ENCODE results near the gene CDK5RAP2.

The CDK5RAP2 gene

DNA sequence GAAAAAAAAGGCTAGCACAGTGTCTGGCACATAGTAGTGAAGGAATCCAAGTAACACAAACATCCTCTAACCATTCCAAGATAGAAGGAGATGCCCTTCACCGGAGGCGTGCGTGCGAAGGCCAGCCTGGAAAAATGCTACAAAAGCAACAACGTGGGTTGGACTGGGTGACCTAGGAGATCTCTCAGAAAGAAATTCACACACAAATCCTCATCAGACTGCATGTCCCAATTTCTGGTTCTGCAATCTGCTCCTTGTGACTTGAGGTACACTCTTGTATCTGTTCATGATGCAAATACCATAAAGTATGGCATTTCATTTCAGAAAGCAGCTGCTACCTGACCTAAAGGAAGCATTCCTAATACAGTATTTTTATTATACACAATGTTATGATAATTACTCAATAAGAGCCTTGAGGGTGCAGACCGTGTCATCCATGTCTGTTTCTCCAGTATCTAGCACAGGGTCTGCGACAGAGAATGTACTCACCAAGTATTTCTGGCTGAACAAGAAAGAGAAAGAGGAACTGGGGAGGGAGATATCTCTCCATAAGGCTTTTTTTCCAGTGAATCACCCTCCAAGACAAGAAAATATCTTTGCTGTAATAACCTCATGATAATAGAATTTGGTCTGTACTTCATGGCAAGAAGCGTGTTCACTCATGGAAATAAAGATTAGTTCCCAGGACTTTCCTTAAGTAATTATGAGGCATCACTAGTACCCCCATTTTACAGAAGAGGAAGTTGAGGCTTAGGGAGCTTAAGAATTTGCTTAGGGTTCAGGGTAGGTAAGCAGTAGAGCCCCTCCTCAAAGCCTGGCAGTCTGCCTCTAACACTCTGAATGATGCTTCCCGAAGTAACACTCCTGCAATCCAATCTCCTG, 138.3 kb downstream of the CDK5RAP2 start:
- no peak overlapping the region for H3K27ac ChIP-seq
- no peak for TF ChIP-seq ZFX (IDR thresholded peaks at IDR 0.05)
- TF ChIP-seq CTCF (conservative IDR thresholded peaks at IDR 0.05), result no peak

DNA sequence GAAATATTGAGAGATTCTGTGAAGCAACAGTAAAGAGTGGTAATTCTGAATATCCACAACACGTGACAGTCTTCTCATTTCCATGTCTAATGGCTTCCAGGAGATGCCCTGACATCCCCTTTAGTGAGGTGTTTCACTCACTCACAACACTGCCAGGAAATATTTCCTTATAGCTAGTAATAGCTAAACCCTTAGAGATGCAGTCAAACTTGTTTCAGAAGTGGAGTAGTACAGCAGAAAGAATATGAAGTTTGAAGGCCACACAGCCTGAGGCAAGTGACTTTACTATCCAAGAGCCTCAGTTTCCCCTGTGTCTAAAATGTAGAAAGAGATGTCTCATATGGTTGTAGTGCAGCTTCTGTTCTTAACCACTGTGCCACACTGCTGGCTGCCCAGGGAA, 139.2 kb downstream of the CDK5RAP2 start:
- no peak overlapping the region for H3K27ac ChIP-seq
- TF ChIP-seq ZFX (IDR thresholded peaks at IDR 0.05), result no peak

DNA sequence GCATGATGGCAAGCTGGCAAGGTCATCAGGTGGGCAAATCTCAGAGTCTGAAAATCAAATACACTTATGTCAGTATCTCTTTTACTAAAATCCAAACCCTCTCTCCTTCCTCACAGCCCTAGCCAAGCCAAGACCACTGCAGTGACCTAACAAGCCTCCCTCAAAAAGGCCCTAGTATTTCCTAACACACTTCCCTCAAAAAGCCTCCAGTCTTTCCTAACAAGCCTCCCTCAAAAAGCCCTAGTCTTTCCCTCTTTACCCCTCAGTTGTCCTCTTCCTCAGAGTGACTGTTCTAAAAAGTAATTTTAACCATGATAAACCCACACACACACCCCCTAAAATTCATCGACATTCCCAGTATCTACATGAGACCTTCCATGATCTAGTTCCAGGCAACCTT, 140.0 kb downstream of the CDK5RAP2 start:
- no peak for TF ChIP-seq ZFX (IDR thresholded peaks at IDR 0.05)
- TF ChIP-seq CTCF (conservative IDR thresholded peaks at IDR 0.05), result no peak
- no peak overlapping the region for H3K27ac ChIP-seq

DNA sequence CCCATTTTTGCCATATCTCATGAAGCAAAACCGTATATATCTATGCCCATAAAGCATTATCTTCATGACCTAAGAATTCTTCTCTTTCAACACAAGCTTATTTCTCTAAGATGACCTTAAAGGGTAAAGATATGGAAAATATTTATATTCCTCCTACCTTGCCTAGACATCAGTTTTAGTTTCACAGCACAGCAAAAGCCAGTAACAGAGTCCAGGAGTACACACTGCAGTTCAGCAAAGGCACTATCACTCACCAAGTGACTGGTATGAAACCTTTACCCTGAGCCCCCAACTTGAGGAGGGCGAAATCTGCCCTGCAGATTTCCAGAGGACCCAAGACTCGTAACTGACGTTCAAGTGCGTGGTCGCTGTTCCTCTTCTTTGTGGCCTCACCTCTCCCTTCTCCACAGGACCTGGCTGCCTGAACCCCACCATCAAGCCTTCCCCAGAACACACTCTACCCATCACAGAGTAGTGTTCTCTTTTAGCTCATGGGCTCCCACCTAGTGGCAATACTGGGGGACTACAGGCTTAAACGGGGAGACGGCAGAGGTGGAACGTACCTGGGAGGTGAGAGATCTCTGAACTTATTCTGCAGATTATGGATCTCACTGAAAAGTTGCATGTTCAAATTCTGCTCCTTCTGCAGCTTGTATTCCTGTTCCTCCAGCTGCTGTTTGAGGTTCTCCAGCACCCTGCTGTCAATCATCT, 141.0 kb downstream of the CDK5RAP2 start:
- TF ChIP-seq CTCF (conservative IDR thresholded peaks at IDR 0.05), result peak; percentile 62
- no peak for TF ChIP-seq ZFX (IDR thresholded peaks at IDR 0.05)
- H3K27ac ChIP-seq, result no peak overlapping the region

DNA sequence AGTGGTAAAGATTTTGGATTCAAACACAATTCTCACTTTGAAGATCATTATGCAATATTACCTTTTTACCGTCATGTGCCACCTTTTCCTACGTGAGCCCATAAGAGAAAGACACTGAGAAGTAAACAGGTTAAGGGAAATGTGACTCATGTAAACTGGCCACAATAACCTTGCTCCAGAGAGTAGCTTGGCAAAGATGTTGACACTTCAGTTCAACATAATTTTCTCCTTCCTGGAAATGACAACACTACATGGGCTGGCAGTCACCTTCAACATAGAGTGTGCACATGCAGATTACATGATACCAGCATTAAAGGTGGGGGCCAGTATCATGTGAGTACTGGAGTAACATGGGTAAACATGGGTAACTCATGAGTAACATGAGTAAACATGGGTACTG, 141.9 kb downstream of the CDK5RAP2 start:
- H3K27ac ChIP-seq, result no peak overlapping the region
- TF ChIP-seq ZFX (IDR thresholded peaks at IDR 0.05) (no peak), CTCF (conservative IDR thresholded peaks at IDR 0.05) (no peak)

- no peak for TF ChIP-seq CTCF (conservative IDR thresholded peaks at IDR 0.05)
- no peak for TF ChIP-seq ZFX (IDR thresholded peaks at IDR 0.05)
- H3K27ac ChIP-seq, result no peak overlapping the region
Measured at GRCh38 chr9:120436983-120437475, 142.9 kb downstream of the CDK5RAP2 start.

GRCh38 chr9:120436446-120436845, 143.5 kb downstream of the CDK5RAP2 start:
- H3K27ac ChIP-seq, result no peak overlapping the region
- TF ChIP-seq CTCF (conservative IDR thresholded peaks at IDR 0.05), result no peak
- no peak for TF ChIP-seq ZFX (IDR thresholded peaks at IDR 0.05)

Measured in C4-2B (cell line).